ENCODE results near the gene PRLH.

PRLH gene, protein sequence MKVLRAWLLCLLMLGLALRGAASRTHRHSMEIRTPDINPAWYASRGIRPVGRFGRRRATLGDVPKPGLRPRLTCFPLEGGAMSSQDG

DNA sequence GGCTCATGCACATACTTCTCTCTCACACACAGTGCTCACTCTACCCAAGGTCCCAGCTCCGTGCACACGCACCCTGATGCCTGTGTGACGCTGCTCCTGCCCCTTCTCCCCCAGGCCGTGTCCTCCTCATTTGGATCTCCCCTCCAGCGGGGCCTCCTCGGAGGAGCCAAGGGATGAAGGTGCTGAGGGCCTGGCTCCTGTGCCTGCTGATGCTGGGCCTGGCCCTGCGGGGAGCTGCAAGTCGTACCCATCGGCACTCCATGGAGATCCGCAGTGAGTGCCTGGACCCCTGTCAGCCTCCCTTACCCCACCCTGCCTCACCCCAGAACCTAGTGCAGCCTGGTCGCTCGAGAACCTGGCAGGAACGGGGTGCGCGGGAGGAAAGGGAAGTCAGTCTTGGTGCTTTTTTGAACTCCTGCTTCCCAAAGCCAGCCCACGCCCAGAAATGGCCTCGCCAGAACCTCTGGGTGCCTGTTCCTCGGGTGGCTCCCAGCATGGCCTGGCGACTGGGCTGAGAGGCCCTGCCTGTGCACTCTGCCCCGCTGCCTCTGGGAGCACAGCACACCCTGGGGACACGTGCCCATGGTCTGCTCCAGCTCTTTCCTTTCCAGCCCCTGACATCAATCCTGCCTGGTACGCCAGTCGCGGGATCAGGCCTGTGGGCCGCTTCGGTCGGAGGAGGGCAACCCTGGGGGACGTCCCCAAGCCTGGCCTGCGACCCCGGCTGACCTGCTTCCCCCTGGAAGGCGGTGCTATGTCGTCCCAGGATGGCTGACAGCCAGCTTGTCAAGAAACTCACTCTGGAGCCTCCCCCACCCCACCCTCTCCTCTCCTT, at the start of gene PRLH:
Gene PRLH (plus strand): TSS at position 174 of the 835 bp plus-strand sequence. CDS start 0 bp downstream, at position 174.
- DNase-seq (ENCODE audit: low read depth in 2 of 2): no peak
- TF ChIP-seq, protein P1, sequence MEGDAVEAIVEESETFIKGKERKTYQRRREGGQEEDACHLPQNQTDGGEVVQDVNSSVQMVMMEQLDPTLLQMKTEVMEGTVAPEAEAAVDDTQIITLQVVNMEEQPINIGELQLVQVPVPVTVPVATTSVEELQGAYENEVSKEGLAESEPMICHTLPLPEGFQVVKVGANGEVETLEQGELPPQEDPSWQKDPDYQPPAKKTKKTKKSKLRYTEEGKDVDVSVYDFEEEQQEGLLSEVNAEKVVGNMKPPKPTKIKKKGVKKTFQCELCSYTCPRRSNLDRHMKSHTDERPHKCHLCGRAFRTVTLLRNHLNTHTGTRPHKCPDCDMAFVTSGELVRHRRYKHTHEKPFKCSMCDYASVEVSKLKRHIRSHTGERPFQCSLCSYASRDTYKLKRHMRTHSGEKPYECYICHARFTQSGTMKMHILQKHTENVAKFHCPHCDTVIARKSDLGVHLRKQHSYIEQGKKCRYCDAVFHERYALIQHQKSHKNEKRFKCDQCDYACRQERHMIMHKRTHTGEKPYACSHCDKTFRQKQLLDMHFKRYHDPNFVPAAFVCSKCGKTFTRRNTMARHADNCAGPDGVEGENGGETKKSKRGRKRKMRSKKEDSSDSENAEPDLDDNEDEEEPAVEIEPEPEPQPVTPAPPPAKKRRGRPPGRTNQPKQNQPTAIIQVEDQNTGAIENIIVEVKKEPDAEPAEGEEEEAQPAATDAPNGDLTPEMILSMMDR (IDR thresholded peaks at IDR 0.05; ENCODE audit: low read depth, low read length): no peak
- no peak within 1 kb of the TSS for H3K4me3 ChIP-seq (replicated peaks in 1 of 2; ENCODE audit: low read depth in 2 of 2, low read length in 2 of 2)

DNA sequence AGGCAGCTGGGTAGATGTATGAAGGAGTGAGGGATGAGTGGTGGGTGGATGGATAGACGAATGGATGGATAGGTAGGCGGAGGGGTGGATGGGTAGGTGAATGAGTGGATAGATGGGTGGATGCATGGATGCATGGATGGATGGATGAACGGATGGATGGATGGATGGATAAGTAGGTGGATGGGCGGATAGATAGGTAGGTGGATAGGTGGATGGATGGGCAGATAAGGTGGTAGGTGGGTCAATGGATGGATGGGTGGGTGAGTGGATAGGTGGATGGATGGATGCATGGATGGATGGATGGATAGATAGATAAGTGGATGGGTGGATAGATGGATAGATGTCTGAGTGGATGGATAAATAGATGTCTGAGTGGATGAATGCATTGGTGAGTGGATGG, 49.2 kb upstream of the PRLH start:
- TF ChIP-seq, protein P1 (IDR thresholded peaks at IDR 0.05; ENCODE audit: low read depth, low read length): no peak
- DNase-seq (ENCODE audit: low read depth in 2 of 2): no peak
- no peak overlapping the region for H3K4me3 ChIP-seq (replicated peaks in 1 of 2; ENCODE audit: low read depth in 2 of 2, low read length in 2 of 2)

DNA sequence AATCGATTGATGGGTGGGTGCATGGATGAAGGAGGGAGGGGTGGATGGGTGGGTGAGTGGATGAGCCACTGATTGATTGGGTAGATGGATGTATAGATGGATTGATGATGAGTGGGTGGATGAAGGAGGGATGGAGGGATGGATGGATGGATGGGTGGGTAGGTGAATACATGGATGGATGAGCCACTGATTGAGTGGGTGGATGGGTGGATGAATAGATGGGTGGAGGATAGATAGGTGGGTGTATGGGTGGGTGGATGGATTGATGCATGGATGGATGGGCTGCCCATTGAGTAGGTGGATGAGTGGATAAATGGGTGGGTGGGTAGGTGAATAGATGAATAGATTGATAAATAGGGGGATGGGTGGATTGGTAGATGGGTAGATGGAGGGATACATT, 48.4 kb upstream of the PRLH start:
- TF ChIP-seq, protein P1 (IDR thresholded peaks at IDR 0.05; ENCODE audit: low read depth, low read length): no peak
- DNase-seq (ENCODE audit: low read depth in 2 of 2): no peak
- no peak overlapping the region for H3K4me3 ChIP-seq (replicated peaks in 1 of 2; ENCODE audit: low read depth in 2 of 2, low read length in 2 of 2)

DNA sequence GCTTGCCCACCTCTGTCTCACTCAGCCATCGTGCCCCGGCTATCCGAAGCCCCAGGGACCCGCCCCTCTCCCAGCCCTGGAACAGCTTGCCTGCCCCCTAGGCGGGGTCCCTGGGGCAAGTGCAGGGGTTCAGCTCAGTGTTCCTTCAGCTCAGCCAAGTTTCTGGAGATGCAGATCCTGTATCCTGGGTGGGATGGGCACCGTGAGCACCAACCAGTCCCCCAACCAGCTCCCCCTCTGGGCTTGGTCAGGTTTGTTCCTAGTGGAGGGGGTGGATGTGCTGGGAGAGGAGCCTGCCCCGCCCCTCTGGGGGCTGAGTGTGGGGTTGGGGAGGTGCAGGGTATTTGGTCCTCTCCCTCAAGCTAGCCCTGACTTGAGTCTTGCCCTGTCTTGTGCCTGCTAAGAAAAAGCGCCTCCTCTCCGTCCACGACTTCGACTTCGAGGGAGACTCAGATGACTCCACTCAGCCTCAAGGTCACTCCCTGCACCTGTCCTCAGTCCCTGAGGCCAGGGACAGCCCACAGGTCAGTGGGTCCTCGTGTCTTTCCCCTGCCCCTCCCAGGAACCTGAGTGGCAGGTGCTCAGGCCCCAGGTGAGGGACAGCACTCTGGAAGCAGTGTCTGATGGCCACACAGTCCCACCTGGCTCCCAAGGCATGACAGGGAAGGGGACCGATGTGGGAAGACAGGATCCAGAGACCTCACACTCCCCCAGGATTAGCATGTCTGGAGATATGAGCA, 46.7 kb upstream of the PRLH start:
- TF ChIP-seq, protein P1 (IDR thresholded peaks at IDR 0.05; ENCODE audit: low read depth, low read length): no peak
- no peak for DNase-seq (ENCODE audit: low read depth in 2 of 2)
- no peak overlapping the region for H3K4me3 ChIP-seq (replicated peaks in 1 of 2; ENCODE audit: low read depth in 2 of 2, low read length in 2 of 2)

DNA sequence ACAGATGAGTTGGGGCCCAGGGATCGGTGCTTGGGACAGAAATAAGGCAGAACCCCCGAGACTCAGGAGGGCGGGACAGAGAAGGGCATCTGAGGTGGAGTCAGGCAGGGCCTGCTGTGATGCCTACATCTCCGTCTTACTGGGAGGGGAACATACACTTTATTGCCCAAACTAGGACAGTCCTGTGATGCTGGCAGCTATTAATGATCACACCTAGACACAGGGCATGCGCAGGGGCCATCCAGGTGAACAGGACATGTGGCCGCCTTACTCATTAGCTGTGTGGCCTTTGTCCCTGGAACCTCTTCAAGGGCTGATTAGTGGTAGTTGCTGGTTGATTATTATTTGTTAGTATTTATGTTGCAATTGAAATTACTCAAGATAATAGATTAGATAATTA, 46.1 kb upstream of the PRLH start:
- DNase-seq (ENCODE audit: low read depth in 2 of 2): no peak
- TF ChIP-seq, protein P1 (IDR thresholded peaks at IDR 0.05; ENCODE audit: low read depth, low read length): no peak
- no peak overlapping the region for H3K4me3 ChIP-seq (replicated peaks in 1 of 2; ENCODE audit: low read depth in 2 of 2, low read length in 2 of 2)

DNA sequence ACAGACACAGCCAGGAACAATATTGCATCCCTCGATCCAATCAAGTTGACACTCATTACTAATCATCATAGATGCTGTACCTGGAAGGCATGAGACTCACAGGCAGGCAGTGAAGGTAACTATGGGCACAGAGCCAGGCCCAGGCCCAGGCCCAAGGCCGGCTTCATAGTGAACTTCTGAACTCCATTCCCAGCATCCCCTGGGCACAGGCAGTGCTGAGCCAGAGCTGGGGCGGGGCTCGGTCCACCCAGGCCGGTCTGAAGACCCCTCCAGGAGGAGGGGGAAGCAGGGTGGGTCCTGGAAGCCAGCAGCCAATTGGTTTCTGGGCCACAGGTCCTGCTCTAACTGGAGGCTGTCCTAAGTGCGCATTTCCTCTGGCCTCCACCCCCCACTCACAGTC, 41.7 kb upstream of the PRLH start:
- H3K4me3 ChIP-seq (replicated peaks in 1 of 2; ENCODE audit: low read depth in 2 of 2, low read length in 2 of 2): no peak overlapping the region
- no peak for DNase-seq (ENCODE audit: low read depth in 2 of 2)
- TF ChIP-seq, protein P1 (IDR thresholded peaks at IDR 0.05; ENCODE audit: low read depth, low read length): no peak

All from cardiac fibroblast (primary cell).